HG02763 (cell line): ENCODE measurements around the gene SH3BP5L.
A peak's percentile ranks its signal among the peaks of the same experiment; 100 is the strongest.
"Not testable (repeated sequence)": the region's sequence is repeated elsewhere in the genome, so short reads cannot be mapped to it uniquely, and the experiment has no call there.

Experiments used
- ATAC-seq: cut with Tn5 transposase; IDR thresholded peaks from one replicate; pipeline ENCODE4 v1.9.1; 2021; ENCODE audit warnings: mild to moderate bottlenecking, moderate library complexity; ENCODE audit not compliant: unreplicated experiment

Gene SH3BP5L

DNA sequence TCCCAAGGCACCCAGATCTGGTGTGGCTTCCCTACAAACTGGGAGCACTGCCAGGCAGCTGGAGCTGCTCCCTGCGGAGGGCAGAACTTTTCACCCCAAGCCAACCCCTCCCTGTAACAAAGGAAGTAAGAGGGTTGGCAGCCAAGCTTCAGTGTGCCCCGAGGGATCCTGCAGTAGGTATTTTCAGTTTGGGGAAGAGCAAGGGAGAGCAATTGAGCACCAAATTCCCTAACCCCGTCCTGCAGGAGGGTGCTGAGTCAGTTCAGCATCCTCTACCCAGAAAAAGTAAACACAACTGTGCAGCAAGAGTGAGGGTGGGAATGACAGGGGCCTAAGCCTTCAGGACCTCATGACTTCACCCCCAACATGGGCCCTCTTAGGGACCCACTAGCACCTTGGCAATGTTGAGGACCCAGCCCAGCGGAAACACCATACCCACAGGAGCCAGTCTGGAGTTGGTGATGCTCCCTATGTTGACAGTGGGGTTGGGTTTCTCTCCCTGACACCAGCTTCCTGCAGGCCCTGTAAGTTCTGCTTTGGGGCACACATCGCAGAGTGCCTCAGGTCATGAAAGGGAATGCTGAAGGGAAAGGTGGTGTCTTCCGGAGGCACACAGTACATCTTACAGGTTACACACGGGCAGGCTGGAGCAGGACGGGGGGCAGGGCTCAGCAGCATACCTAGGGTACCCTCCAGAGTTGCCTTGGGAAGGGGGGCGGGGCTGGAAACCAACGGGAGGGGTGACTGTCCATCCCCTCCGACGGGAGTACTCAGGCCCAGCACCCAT, 14.8 kb downstream of the SH3BP5L start:
- no peak for ATAC-seq

DNA sequence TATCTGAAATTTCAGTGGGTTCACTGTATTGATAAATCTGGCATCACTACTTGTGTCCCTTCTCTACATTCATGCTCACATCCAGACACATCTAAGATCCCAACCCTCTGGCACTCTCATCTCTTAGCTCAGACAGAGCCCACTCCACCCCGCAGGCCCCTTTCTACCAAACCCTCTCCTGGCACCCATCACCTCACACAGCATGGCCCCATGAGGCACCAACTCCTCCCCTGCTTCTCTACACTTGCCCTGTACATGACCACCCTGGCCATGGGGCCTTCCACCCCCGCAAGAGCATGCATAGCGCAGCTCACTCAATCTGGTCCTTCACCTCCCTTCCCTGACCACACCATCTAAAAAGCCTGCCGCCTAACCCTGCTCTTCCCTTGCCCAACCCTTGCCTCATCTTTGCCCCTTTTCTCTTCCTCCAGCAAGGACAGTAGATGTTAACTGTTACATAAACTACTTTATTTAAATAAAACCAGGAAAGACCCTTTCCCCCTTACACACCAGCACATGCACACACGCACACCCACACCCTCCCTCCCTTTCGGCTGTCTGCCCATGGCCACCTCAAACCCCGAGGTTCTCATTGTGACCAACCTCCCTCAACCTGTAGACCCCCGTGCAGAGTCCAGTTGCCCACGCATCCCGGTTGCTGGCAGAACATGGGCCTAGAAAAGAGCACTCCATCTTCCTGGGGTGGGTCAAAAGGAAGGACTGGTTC, 15.6 kb downstream of the SH3BP5L start:
- no peak for ATAC-seq

DNA sequence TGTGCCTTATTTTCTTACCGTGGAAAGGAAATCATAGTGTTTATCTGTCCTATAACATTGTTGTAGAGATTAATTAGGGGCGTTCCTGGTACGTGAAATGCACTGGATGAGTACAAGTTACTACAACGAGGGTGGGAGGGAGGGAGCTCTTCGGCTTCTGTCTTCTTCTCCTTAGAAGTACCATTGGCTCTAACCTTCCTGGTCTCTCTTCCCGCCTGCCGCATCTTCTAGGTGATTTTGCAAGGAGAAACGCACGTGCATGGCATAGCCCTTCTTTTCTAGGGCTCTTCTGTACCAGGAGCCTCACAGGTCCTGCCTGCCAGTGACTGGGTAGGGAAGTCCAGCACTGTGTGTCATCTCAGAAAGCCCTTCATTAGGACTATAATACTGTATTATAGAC, 16.8 kb downstream of the SH3BP5L start:
- ATAC-seq = no peak

DNA sequence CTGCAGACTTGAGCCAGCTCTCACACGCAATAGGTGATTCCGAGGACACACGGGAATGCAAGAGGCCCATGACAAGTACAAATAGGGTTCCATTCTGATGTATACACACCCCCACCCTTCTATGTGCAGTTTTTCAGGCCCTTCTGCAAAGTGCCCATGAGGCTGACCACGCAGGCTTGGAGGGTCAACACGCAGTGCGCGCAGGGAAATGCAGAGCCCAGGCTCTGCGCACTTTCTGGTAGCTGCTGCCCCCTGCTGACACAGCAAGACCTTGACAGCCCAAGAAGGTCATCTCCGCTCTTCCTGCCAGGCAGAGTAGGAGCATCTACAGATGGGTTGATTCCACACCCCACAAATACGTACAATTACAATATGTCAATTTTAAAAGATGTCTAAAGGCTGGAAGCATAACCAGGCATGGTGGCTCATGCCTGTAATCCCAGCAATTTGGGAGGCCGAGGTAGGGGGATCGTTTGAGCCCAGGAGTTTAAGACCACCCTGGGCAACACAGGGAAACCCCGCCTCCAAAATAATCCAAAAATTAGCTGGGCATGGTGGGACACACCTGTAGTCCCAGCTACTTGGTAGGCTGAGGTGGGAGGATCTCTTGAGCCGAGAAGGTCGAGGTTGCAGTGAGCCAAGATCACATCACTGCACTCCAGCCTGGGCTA, 18.5 kb downstream of the SH3BP5L start:
- peak; percentile 46 for ATAC-seq

DNA sequence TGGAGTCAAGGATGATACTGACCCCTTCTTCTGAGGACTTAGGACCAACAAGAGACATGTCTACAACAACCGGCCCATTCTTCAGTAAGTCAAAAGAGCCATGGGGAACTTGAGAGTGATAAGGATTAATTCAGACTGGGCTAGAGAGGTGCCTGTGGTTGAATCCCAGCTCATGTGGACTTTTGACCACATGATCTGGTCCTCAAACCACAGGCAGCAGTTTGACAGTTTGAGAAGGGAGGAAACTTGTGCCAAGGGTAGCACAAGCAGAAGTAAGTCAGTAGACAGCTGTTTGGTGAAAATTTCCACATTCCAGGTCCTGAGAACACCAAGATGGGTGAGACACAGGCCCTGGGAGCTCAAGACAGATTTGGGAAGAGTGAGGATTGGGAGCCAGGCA, 19.8 kb downstream of the SH3BP5L start:
- ATAC-seq = no peak

DNA sequence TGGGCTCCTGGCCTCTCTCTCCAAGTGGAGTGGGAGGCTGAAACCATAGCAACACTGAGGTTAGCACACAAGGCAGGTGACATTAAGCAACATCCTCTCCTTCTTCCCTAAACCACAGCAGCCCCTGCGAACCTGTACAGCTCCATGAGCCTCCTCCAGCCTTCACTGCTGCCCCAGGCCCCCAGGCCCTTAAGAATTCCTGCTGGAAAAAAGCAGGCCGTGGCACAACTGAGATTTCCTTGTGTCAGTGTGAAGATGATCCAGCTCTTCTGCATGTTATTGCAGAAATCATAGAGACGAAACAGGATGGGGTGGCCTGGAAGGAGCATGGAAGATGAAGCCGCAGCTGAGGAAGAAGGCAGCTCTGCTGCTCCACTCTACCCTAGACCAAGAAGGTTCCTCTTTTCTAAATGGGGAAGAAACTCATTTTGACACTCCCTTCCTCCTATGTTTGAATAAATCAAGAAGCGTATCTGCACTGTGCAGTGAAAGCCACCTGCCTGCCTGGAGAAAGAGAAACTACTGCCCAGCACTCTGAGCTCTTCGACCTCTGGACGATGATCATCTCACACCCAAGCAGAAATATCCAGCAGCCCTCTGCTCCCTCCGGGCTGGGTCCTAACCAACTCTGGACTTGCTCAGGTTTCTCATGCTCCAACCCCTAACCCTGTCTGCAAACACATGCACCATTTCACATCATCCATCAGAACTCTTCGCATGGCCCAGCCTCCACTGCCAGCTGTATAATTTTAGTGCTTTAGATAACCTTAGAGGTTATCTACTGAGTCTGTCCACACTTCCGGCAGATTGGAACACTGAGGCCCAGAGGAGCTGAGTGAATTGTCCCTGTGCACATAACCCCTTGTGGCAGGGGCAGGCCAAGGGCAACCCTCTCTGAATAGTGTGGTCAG, 20.7 kb downstream of the SH3BP5L start:
- peak; percentile 93 for ATAC-seq

DNA sequence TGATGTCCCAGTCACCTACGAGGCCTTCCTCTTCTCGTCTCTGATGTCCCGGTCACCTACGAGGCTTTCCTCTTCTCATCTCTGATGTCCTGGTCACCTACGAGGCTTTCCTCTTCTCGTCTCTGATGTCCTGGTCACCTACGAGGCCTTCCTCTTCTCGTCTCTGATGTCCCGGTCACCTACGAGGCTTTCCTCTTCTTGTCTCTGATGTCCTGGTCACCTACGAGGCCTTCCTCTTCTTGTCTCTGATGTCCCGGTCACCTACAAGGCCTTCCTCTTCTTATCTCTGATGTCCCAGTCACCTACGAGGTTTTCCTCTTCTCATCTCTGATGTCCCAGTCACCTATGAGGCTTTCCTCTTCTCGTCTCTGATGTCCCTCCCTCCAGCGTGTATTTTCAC, 22.2 kb downstream of the SH3BP5L start:
- ATAC-seq = not testable (repeated sequence)

DNA sequence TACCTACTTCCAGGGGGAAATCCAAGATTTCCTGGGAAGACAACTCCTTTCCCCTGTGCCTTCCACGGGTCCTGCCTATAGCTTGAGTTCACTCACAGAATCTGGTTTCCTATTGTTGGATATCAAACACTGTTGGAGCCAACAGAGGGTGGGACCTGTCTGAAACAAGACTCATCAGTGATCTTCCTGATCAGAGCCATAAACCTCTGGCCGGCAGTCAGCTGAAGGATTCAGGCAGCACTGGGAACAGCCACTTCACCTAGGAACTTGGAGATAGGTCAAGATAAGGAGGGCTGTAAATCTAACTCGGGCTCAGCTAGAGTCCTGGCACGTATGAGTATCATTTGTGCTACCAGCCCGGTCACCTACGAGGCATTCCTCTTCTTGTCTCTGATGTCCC, 23.3 kb downstream of the SH3BP5L start:
- no peak for ATAC-seq

DNA sequence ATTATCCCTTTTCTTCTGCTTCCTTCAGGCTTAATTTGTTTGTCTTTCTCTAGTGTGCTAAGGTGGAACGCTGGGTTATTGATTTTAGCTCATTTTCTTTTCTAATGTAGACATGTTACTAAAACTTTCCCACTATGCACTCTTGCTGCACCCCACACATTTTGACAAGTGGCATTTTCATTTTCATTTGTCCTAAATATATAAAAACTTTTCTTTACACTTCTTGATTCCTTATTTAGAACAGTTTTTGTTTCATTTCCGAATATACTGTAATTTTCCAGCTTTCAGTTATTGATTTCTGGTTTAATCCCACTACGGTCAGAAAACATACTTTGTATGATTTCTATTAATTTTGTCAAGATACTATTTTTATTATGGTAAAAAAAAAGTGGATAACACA, 25.3 kb downstream of the SH3BP5L start:
- no peak for ATAC-seq

DNA sequence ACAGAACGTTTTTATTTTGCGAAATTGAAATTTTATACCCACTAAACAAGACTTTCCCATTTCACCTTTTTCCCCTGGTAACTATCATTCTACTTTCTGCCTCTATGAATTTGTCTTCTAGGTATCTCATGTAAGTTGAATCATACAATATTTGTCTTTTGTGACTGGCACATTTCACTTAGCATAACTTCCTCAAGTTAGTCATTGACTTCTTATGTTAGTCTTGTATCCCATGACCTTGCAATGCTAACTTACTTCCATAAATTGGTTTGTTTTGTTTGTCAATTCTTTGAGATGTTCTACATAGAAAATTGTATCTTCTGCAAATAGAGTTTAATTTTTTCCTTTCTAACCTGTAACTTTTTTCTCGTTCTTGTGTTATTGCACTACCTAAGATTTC, 26.9 kb downstream of the SH3BP5L start:
- no peak for ATAC-seq

DNA sequence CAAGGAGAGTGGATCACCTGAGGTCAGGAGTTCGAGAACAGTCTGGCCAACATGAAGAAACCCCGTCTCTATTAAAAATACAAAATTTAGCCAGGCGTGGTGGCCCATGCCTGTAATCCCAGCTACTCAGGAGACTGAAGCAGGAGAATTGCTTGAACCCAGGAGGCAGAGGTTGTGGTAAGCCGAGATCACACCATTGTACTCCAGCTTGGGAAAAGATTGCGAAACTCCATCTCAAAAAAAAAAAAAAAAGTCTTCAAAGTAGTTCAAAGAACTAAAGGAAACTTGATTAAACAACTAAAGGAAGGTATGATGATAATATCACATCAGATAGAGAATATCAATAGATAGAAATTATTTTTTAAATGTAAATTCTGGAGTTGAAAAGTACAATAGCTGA, 31.1 kb downstream of the SH3BP5L start:
- ATAC-seq = not testable (repeated sequence)

DNA sequence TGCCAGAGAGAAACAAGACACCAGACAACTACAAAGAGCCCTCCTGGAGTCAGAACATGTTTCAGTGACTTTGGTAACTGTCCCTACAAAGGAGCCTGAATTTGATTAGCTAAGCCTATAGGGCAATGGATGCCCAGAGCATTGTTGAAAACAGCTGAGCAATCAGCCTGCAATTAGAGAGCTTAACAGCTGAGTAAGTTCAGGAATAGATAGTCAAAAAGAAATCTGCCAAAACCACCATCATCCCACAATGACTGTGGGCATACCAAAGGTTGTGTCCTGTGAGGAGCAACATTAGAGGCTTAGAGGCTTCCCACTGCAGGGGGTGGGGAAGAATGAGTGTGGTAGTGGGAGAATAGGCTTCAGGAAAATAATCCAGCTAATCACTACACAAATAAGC, 32.1 kb downstream of the SH3BP5L start:
- ATAC-seq = peak; percentile 89

DNA sequence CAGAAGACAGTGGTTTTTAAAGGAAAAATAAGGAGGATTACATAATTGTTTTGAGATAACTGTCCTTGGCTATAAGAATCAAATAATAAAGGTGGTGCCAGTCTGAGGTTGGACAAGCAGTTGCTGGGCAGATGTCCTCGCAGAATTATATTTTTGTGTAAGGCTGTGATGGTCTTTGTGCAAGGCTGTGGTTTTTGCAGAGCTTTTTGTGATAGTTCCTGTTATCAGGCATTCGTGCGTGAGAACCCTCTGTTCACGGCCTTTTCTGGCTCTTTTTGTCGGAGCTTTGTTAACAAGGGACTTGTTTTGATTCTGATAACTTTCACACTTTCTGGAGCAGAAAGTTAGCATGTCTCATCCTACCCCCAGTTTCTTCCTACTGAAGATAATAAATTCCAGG, 33.4 kb downstream of the SH3BP5L start:
- no peak for ATAC-seq

DNA sequence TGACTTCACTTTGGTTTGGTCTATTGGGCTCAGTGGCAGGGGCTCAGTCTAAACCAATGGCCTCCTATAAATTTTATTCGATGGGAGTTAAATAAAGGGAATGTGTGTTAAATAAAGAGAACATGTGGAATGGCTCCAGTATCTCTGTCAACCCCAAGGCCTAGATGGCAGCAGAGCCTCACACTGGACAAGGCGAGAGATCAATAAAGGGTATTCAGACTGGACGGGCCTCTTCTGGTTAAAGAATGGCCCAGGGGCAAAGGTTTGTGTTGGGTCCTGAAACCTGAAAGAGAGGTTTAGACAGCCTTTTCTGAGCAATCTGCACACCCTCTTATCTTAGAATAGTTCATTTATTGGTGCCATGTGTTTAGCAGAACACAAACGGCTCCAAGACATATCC, 34.7 kb downstream of the SH3BP5L start:
- ATAC-seq = no peak

DNA sequence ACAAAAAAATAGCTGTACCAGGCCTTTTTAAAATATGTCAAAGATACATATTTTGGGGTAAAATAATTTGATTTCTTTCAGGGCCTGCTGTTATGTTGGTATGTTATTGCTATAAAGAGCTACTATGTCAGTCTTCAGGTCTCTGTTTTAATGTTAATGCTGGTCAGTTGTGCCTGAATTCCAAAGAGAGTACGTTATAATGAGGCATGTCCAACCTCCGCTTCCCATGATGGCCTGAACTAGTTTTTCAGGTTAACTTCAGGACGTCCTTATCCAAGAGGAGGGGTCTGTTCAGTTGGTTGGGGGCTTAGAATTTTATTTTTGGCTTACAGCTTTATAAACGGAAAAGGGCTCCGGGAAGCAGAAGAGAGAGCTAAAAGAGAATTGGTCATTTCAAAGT, 35.3 kb downstream of the SH3BP5L start:
- ATAC-seq = no peak

DNA sequence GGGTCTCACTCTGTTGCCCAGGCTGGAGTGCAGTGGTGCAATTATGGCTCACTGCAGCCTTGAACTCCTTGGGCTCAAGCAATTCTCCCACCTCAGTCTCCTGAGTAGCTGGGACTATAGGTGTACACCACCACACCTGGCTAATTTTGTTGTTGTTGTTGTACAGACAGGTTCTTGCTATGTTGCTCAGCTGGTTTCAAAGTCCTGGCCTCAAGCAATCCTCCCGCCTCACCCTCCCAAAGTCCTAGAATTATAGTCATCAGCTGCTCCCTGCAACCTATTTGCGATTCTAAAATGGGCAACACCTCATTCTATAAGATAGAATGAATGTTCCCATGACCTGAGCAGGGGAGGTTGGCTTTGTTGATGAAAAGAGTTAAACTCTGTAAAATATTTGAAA, 36.4 kb downstream of the SH3BP5L start:
- not testable (repeated sequence) for ATAC-seq

DNA sequence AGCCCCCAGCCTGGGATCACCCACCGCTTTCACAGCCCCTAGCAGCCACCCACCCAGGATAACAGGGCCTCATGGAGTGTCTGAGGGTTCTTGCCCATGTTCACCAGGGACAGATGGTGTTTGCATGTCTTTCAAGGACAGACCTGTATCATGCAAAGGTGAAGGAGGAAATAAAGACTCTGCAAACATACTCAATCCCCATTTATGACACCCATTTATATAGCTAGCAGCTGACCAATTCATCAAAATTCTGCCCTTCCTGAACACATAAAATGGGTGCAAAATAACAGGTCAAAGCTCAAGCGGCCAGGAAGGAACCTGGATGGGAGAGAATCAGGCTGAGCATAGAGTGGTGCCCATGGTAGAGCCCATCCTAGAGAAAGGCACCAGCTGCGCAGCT, 37.4 kb downstream of the SH3BP5L start:
- ATAC-seq = no peak

DNA sequence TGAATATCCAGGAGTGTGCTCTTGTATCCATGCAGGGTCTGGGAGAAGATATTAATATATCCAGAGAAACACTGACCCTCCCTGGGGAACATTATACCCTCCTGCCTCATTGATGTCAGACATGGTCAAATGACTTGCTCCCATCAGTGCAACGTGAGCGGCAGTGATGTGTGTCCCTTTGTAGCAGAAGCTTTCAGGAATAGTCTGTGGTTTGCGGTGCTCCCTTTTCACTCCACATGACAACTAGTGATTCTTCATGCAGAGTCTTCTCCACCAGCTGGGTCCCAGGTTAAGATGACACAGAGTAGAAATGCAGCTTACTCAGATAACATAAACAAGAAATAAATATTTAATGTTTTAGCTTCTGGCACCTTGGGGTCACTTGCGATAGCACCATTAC, 38.3 kb downstream of the SH3BP5L start:
- no peak for ATAC-seq

DNA sequence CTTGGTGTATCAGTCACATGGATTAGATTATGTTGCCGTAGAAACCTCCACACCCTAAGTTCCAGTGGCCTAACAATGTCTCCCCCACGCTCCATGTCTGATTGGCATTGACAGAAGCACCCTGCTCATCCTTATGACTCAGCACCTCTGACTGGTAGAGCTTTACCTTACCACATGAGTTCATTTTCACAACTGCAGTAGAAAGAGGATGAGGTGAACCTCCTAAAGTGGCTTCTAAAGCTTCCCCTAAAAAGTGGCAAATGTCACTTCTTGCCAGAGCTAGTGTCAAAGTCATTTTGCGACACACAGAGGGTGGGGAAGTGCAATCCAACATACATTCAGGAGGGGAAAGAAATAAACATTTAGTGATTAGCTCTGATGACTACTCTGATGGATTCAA, 39.6 kb downstream of the SH3BP5L start:
- ATAC-seq = peak; percentile 65

DNA sequence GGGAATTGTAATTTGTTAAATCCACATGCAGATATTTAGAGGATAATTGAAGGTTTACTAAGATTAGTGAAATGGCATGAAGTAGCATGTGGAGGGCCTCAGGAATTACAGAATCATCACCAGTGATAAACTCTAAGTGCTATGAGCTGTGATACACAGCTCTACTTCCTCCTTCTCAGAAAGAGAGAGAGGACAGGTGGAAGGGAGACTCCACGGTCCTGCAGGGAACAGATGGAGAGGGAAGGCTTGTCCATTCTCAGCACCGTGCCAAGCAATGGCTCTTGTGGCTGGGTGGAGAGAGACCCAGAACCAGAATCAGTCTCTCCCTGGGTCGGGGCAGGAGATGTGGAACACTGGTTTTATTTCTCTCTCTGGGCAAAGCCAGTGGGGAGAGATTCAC, 42.3 kb downstream of the SH3BP5L start:
- ATAC-seq = no peak
